HG03103 (cell line): Measurements from ENCODE around the gene NRXN2.

ENCODE experiments used
- ATAC-seq: cut with Tn5 transposase; IDR thresholded peaks from one replicate; pipeline ENCODE4 v1.9.1; 2021; ENCODE audit warnings: low read depth; ENCODE audit not compliant: unreplicated experiment

The NRXN2 gene

GRCh38 chr11:64560139-64560771 lies 162.7 kb downstream of the NRXN2 start:
- ATAC-seq = no peak

- ATAC-seq = no peak
Observed at GRCh38 chr11:64559351-64560138, 163.5 kb downstream of the NRXN2 start.

GRCh38 chr11:64558869-64559268 lies 164.1 kb downstream of the NRXN2 start:
- no peak for ATAC-seq

- ATAC-seq = no peak
Observed at GRCh38 chr11:64558065-64558745, 164.8 kb downstream of the NRXN2 start.

- no peak for ATAC-seq
Observed at GRCh38 chr11:64556721-64557250, 166.2 kb downstream of the NRXN2 start.
